ENCODE data around the gene DICER1. TPM values are rescaled to one million over a fixed set of nuclear protein-coding genes. Genes with fewer than 3 reads are reported as not detected.

Gene DICER1
- total and polyA plus RNA-seq, 2 experiments from 2014 or later: 21.4 to 59.2 TPM

GRCh38 chr14:95043314-95043713 is 114.0 kb downstream of the DICER1 start (continued):
- no peak for TF ChIP-seq EZH2phosphoT487 (IDR thresholded peaks at IDR 0.05; ENCODE audit: unreplicated experiment)
- no peak for TF ChIP-seq EZH2 (IDR thresholded peaks at IDR 0.05; ENCODE audit: low read depth, unreplicated experiment)
- no peak for TF ChIP-seq ZNF462 (CRISPR knock-in tag; IDR thresholded peaks at IDR 0.05)

GRCh38 chr14:95041477-95042020 is 115.8 kb downstream of the DICER1 start:
- DNase-seq (ENCODE audit: low spot score): no peak
- Histone ChIP-seq H3K4me2 (no peak overlapping the region), H2AFZ (no peak overlapping the region), H3K27ac (ENCODE audit: low read depth) (no peak overlapping the region), H3K27me3 (ENCODE audit: insufficient read depth) (no peaks in the 10 kb centered on the region), H3K4me1 (ENCODE audit: insufficient read depth) (no peaks in the 10 kb centered on the region), H3K36me3 (ENCODE audit: insufficient read depth) (no peaks in the 10 kb centered on the region), H3K4me3 (no peak overlapping the region), H3F3A (replicated peaks; ENCODE audit: low read depth) (no peaks in the 10 kb centered on the region), H3K9me2 (ENCODE audit: insufficient read depth) (peaks cover 10% of the 10 kb centered on the region; the same call in 1 of the 2 replicates), H4K20me1 (replicated peaks; ENCODE audit: insufficient read depth) (no peaks in the 10 kb centered on the region), H3K79me2 (replicated peaks; ENCODE audit: insufficient read depth) (no peaks in the 10 kb centered on the region)
- Mint-ChIP-seq H3K27ac (no peak overlapping the region), H3K4me3 (no peak overlapping the region), H3K4me1 (peaks cover 6% of the 10 kb centered on the region), H3K36me3 (ENCODE audit: low read depth) (no peaks in the 10 kb centered on the region; the same call in 2 of the 3 replicates), H3K27me3 (ENCODE audit: insufficient read depth, low read depth, poor library complexity) (peaks cover 7% of the 10 kb centered on the region), H3K9me3 (no peaks in the 10 kb centered on the region; the same call in 2 of the 3 replicates)
- ATAC-seq: no peak
- no peak for TF ChIP-seq EZH2phosphoT487 (IDR thresholded peaks at IDR 0.05; ENCODE audit: unreplicated experiment)
- TF ChIP-seq NANOG (IDR thresholded peaks at IDR 0.05; ENCODE audit: borderline replicate concordance): no peak
- TF ChIP-seq POLR2AphosphoS5 (IDR thresholded peaks at IDR 0.05; ENCODE audit: low read depth): no peak
- no peak for TF ChIP-seq STAT1 (IDR thresholded peaks at IDR 0.05; ENCODE audit: unreplicated experiment)
- no peak for TF ChIP-seq REST (IDR thresholded peaks at IDR 0.05; ENCODE audit: unreplicated experiment)
- no peak for TF ChIP-seq ZNF331 (CRISPR knock-in tag; IDR thresholded peaks at IDR 0.05; ENCODE audit: low read depth)
- TF ChIP-seq ETS1 (IDR thresholded peaks at IDR 0.05): no peak
- no peak for TF ChIP-seq CTCF (conservative IDR thresholded peaks at IDR 0.05; ENCODE audit: low read depth in 2 of 2)
- TF ChIP-seq ZNF114 (CRISPR knock-in tag; IDR thresholded peaks at IDR 0.05): no peak
- no peak for TF ChIP-seq EZH2 (IDR thresholded peaks at IDR 0.05; ENCODE audit: low read depth, unreplicated experiment)
